RWPE1 (cell line): ENCODE results near the gene KATNAL2.

Source experiments
- CTCF ChIA-PET: fragments of 350-600 bp; sonication (Branson Sonifier 250); formaldehyde crosslinking; extraction: SDS; loops from one replicate; lab custom pipeline; 2021; lab: Yijun Ruan, JAX
- POLR2A ChIA-PET: fragments of 400-600 bp; formaldehyde crosslinking; extraction: SDS; loops from one replicate; lab custom pipeline; 2020; ENCODE audit warnings: antibody characterized with exemption; ENCODE audit not compliant: low non-redundant PET; lab: Yijun Ruan, JAX
- DNase-seq: peaks from one replicate; pipeline ENCODE4 v3.0.0; 2012; ENCODE audit warnings: low spot score
- H3K27ac ChIP-seq: fragments of 450-650 bp; 2 replicates; pipeline ENCODE4 v1.5.1; 2017
- TF ChIP-seq, protein P1 (sequence below): fragments of 450-650 bp; conservative IDR thresholded peaks from 2 replicates; pipeline ENCODE4 v1.5.1; 2017; ENCODE audit warnings: low read depth, mild to moderate bottlenecking

The KATNAL2 gene

GRCh38 chr18:47077111-47077510, 159.7 kb downstream of the KATNAL2 start:
- CTCF ChIA-PET, result no interaction called here

GRCh38 chr18:47080872-47081271, 163.5 kb downstream of the KATNAL2 start:
- no peak for DNase-seq
- no peak overlapping the region for H3K27ac ChIP-seq
- POLR2A ChIA-PET, result no interaction called here
- TF ChIP-seq, protein P1, sequence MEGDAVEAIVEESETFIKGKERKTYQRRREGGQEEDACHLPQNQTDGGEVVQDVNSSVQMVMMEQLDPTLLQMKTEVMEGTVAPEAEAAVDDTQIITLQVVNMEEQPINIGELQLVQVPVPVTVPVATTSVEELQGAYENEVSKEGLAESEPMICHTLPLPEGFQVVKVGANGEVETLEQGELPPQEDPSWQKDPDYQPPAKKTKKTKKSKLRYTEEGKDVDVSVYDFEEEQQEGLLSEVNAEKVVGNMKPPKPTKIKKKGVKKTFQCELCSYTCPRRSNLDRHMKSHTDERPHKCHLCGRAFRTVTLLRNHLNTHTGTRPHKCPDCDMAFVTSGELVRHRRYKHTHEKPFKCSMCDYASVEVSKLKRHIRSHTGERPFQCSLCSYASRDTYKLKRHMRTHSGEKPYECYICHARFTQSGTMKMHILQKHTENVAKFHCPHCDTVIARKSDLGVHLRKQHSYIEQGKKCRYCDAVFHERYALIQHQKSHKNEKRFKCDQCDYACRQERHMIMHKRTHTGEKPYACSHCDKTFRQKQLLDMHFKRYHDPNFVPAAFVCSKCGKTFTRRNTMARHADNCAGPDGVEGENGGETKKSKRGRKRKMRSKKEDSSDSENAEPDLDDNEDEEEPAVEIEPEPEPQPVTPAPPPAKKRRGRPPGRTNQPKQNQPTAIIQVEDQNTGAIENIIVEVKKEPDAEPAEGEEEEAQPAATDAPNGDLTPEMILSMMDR, result no peak
- CTCF ChIA-PET, result no interaction called here

More at GRCh38 chr18:47077111-47077510, 159.7 kb downstream of the KATNAL2 start:
- no peak overlapping the region for H3K27ac ChIP-seq
- TF ChIP-seq, protein P1, result no peak
- no peak for DNase-seq
- POLR2A ChIA-PET, result no interaction called here

- CTCF ChIA-PET, result no interaction called here
Measured at GRCh38 chr18:47081578-47081977, 164.2 kb downstream of the KATNAL2 start.

DNA sequence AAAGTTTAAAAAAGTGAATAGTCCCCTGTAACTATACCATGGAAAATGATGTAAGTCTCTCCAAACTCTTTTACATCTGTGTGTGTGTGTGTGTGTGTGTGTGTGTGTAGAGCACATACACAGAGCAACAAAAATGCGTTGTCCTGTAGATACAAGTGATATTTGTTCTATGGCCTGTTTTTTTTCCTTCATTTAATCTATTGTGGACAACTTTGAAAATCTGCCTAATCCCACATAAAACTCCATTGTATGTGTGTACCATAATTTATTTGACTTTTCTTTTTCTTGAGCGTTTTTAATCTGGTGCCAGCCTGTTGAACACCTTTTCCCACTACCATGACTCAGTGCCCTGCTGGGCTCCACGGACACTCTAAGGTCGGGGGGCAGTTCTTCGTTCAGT, 170.3 kb downstream of the KATNAL2 start:
- POLR2A ChIA-PET, result no interaction called here
- DNase-seq, result no peak
- TF ChIP-seq, protein P1, result no peak
- H3K27ac ChIP-seq, result no peak overlapping the region
- CTCF ChIA-PET, result no interaction called here

More at GRCh38 chr18:47081578-47081977, 164.2 kb downstream of the KATNAL2 start:
- DNase-seq, result no peak
- POLR2A ChIA-PET, result no interaction called here
- TF ChIP-seq, protein P1, result no peak
- no peak overlapping the region for H3K27ac ChIP-seq

GRCh38 chr18:47095810-47096209, 178.4 kb downstream of the KATNAL2 start:
- TF ChIP-seq, protein P1, result no peak
- ChIA-PET CTCF (no interaction called here), POLR2A (no interaction called here)
- H3K27ac ChIP-seq, result no peak overlapping the region
- DNase-seq, result no peak

GRCh38 chr18:47100212-47100831, 182.9 kb downstream of the KATNAL2 start:
- TF ChIP-seq, protein P1, result peak; percentile 75

More at GRCh38 chr18:47100212-47100831, 182.9 kb downstream of the KATNAL2 start:
- ChIA-PET POLR2A (no interaction called here), CTCF (interaction anchor here (0.5 to 1.5 kb wide), 2 partner anchors 80 to 104 kb away, joined by 3 to 7 read pairs; no protein-coding TSS in a partner anchor)
- no peak overlapping the region for H3K27ac ChIP-seq
- DNase-seq, result peak; percentile 50
